ENCODE measurements around the gene TTYH3. TPM values are rescaled to one million over a fixed set of nuclear protein-coding genes. Genes with fewer than 3 reads are reported as not detected.

TTYH3 gene
- total RNA-seq, 2 donors from 2014 or later, result 14.3 to 17.9 TPM

- Mint-ChIP-seq H3K36me3 (ENCODE audit: low read depth) (no peaks in the 10 kb centered on the region), H3K27me3 (no peaks in the 10 kb centered on the region), H3K4me3 (peak overlapping the region; percentile 84), H3K9me3 (no peaks in the 10 kb centered on the region), H3K4me1 (peaks cover 24% of the 10 kb centered on the region), H3K27ac (peak overlapping the region; percentile 91)
- peak; percentile 59 for ATAC-seq (replicated peaks)
Measured at GRCh38 chr7:2710901-2711551, 79.2 kb downstream of the TTYH3 start.

GRCh38 chr7:2711895-2712675 is 80.3 kb downstream of the TTYH3 start:
- no peak overlapping the region for H3K4me3 Mint-ChIP-seq
- no peaks in the 10 kb centered on the region for H3K36me3 Mint-ChIP-seq (ENCODE audit: low read depth)
- H3K9me3 Mint-ChIP-seq, result no peaks in the 10 kb centered on the region
- H3K4me1 Mint-ChIP-seq, result peaks cover 33% of the 10 kb centered on the region
- H3K27ac Mint-ChIP-seq, result no peak overlapping the region
- no peak for ATAC-seq (replicated peaks)
- no peaks in the 10 kb centered on the region for H3K27me3 Mint-ChIP-seq

- no peaks in the 10 kb centered on the region for H3K27me3 Mint-ChIP-seq
- peak overlapping the region; percentile 36 for H3K27ac Mint-ChIP-seq
Measured at GRCh38 chr7:2713370-2713769, 81.6 kb downstream of the TTYH3 start.

GRCh38 chr7:2713978-2714377 is 82.2 kb downstream of the TTYH3 start:
- H3K4me3 Mint-ChIP-seq, result no peak overlapping the region
- no peaks in the 10 kb centered on the region for H3K27me3 Mint-ChIP-seq
- H3K36me3 Mint-ChIP-seq (ENCODE audit: low read depth), result no peaks in the 10 kb centered on the region
- H3K4me1 Mint-ChIP-seq, result peaks cover 33% of the 10 kb centered on the region
- H3K9me3 Mint-ChIP-seq, result no peaks in the 10 kb centered on the region
- ATAC-seq (replicated peaks), result no peak
- peak overlapping the region; percentile 36 for H3K27ac Mint-ChIP-seq

More at GRCh38 chr7:2713370-2713769, 81.6 kb downstream of the TTYH3 start:
- Mint-ChIP-seq H3K36me3 (ENCODE audit: low read depth) (no peaks in the 10 kb centered on the region), H3K4me3 (no peak overlapping the region), H3K9me3 (no peaks in the 10 kb centered on the region), H3K4me1 (peaks cover 33% of the 10 kb centered on the region)
- ATAC-seq (replicated peaks), result no peak

Other genes starting within 250 kb of the TTYH3 start
- gene CHST12, start 228.4 kb upstream of the TTYH3 start, total RNA-seq, result 1 to 10 TPM; 4.8 to 8.5 TPM
- gene GRIFIN, start 155.6 kb upstream of the TTYH3 start, total RNA-seq, result not detected
- 10 to 100 TPM; 42.6 to 48.8 TPM for gene LFNG, start 112.2 kb upstream of the TTYH3 start, total RNA-seq
- 10 to 100 TPM; 34.0 to 42.8 TPM for gene BRAT1, start 76.5 kb upstream of the TTYH3 start, total RNA-seq
- gene IQCE, start 73.0 kb upstream of the TTYH3 start, total RNA-seq, result 10 to 100 TPM; 11.2 to 15.3 TPM
- under 1 TPM in 1 of 2 donors, not detected in 1; 0.69 TPM for gene AMZ1, start 56.2 kb downstream of the TTYH3 start, total RNA-seq
- 10 to 100 TPM; 15.4 to 17.4 TPM for gene GNA12, start 212.3 kb downstream of the TTYH3 start, total RNA-seq